GM18909 (cell line): ENCODE results near the gene CLDN14.

Experiments
- ATAC-seq: cut with Tn5 transposase; IDR thresholded peaks from one replicate; pipeline ENCODE4 v1.9.1; 2021; ENCODE audit warnings: mild to moderate bottlenecking; ENCODE audit not compliant: unreplicated experiment, poor library complexity

Gene CLDN14

DNA sequence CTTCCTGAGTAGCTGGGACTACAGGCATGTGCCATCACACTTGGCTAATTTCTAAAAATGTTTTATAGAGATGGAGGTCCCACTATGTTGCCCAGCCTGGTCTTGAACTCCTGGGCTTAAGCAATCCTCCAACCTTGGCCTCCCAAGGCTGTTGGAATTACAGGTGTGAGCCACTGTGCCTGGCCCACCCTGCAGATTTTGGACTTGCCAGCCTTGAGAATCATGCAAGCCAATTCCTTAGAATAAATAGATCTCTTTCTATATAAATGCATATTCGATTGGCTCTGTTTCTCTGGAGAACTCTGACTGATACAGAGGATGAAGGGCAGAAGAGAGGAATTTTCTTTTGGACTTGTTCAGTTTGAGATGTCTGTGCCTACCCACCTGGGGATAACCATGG is 6.7 kb downstream of the CLDN14 start:
- ATAC-seq: no peak

DNA sequence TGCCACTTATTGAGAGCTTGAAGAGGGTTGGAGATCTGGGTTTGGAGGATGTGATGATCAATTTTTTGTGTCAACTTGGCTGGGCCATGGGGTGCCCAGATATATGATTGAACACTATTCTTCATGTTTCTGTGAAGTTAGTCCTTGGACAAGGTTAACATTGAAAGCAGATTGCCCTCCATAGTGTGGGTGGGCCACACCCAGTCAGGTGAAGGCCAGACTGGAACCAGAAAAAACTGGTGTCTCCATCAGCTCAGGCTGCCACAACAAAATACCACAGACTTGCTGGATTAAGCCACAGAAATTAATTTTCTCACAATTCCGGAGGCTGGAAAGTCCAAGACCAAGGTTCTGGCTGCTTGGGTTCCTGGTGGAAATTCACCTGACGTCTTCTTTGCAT is 7.5 kb downstream of the CLDN14 start:
- ATAC-seq: no peak

DNA sequence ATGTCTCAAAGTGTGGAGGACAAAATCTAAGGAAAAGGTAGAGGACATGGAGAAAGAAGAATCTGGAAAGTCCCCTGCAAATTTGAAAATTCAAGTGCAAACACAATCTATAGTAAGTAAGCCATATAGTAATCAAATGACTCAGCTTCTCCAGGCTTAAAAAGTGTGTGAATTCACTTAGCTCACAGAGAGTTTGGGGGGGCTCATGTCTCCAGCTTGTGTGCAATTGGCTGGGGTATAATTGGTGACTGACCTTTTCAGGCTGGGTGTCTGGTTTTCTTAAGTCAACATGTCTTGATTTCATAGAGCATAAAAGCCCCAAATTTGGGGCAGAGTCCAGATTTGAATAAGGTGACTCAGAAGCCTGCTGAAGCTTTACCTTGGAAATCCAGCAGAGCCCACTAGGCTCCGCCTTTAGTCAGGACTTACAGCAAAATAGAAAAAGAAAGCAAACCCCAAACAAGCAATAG is 8.6 kb downstream of the CLDN14 start:
- ATAC-seq: peak; percentile 52

DNA sequence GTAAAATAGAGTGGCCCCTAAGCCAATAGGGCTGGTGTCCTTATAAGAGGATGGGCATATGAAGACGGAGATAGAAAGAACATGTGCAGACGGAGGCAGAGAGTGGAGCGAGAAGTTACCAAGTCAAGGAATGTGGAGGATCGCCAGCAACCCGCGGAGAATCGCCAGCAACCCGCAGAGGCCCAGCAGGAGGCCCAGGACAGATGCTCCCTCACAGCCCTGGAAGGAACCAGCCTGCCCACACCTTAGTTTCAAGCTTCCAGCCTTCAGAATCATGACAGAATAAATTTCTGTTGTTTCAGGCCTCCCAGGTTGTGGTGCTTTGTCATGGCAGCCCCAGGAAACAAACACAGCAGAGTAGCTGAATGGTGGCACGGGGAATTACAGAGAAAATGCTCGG is 9.6 kb downstream of the CLDN14 start:
- no peak for ATAC-seq

DNA sequence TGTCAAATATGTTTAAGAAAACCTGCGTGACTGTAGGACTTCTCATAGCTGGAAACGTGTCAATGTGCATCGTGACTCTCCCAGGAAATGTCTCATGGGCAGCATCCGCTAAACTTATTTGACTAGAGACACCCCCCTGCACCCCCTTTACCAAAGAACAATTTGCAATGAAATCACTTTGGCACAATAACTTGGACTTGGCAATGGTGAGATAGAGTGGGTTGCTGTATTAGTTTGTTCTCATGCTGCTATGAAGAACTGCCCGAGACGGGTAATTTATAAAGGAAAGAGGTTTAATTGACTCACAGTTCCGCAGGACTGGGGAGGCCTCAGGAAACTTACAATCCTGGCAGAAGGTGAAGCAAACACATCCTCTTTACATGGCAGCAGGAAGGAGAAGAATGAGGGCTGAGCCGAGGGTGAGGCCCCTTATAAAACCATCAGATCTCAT is 13.8 kb downstream of the CLDN14 start:
- no peak for ATAC-seq

GRCh38 chr21:36465478-36465877 is 14.4 kb downstream of the CLDN14 start:
- no peak for ATAC-seq

- ATAC-seq: no peak
Observed at GRCh38 chr21:36464590-36464989, 15.3 kb downstream of the CLDN14 start.

GRCh38 chr21:36463991-36464390 is 15.9 kb downstream of the CLDN14 start:
- no peak for ATAC-seq

GRCh38 chr21:36463204-36463603 is 16.7 kb downstream of the CLDN14 start:
- no peak for ATAC-seq

DNA sequence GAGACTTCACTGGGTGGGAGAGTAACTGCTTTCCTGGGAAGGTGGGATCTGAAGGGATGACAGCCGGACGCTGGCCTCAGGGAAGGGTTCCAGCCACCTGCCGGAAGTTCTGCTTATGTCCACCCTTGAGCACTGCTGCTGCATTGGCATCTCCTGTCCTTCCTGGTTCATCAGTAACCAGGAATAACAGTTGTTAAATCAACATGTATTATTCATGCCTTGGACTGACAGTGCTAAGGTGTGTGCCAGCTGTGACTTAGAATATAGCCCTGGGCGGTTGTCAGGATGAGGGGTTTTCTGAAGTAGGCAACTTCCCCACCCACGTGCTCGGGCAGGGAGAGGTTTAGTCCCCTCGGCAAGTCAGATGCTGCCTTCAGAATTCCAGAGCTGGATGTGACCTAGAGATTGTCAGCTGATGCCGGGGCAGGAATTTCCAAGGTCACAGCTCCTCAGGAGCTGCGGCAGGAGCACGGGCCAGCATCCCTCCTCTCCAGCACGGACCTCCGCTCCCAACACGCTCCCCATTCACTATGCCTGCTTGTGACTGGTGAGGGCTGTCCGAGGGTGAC is 17.9 kb downstream of the CLDN14 start:
- no peak for ATAC-seq

DNA sequence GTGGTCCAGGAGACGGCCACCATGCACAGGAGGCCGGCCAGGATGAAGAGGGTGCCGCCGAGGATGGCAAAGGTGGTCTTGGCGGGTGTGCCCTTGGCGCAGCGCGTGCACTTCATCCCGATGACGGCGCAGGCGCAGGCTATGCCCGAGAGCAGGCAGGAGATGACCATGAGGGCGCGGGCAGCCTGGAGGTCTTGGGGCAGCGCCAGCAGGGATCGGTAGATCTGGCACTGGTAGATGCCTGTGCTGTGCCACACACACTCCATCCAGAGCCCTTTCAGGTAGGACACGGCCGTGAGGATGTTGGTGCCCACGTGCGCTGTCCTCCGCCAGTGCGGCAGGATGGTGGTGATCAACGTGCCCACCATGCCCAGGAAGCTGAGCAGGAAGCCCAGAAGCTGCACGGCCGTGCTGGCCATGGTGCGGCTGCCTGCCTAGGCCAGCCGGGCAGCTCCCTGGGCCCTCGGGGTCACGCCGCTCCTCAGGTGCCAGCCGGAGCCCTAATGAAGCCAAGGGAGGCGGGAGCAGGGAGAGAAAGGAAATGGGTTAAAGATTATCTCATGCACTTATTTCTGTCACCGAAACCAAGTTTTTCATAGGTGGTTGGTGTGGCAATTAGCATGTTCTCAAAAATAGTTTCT is 18.5 kb downstream of the CLDN14 start:
- ATAC-seq: no peak

- no peak for ATAC-seq
Observed at GRCh38 chr21:36460866-36461265, 19.1 kb downstream of the CLDN14 start.

GRCh38 chr21:36459098-36459497 is 20.8 kb downstream of the CLDN14 start:
- no peak for ATAC-seq

- no peak for ATAC-seq
Observed at GRCh38 chr21:36456729-36457414, 23.1 kb downstream of the CLDN14 start.

- no peak for ATAC-seq
Observed at GRCh38 chr21:36454706-36455105, 25.2 kb downstream of the CLDN14 start.

- no peak for ATAC-seq
Observed at GRCh38 chr21:36454093-36454531, 25.8 kb downstream of the CLDN14 start.

GRCh38 chr21:36452281-36452825 is 27.6 kb downstream of the CLDN14 start:
- ATAC-seq: no peak

DNA sequence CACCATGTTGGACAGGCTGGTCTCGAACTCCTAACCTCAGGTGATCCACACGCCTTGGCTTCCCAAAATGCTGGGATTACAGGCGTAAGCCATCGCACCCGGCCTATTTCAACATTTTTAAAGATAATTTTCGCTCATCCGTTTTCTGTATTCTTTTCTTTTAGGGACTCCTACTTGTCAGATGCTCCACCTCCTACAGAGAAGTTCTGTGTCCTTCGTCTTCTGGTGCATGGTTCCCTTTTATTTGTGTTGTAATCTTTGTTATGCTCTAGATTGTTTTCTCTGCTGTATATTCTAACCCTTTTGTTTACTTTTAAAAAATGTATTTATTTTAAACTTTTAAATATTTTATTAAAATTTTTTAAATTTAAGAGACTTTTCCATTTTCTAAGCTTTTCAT is 28.4 kb downstream of the CLDN14 start:
- ATAC-seq: no peak

DNA sequence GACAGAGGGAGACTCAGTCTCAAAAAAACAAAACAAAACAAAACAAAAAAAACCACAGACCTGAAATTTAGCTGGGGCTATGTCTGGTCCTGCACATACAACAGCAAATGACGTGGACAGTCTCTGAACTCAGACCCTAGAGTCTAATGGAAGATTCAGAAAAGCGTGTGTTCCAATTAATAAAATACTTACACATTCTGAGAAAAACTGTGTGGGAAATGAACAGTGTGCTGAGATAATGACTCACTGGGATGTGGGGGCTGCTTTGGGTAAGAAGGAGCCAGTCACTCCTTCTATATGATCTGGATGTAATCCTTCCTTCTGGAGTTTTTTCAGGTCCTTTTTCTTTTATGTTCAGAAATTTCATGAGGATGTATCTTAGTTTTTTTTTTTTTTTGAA is 29.4 kb downstream of the CLDN14 start:
- no peak for ATAC-seq

GRCh38 chr21:36446301-36446700 is 33.6 kb downstream of the CLDN14 start:
- no peak for ATAC-seq

DNA sequence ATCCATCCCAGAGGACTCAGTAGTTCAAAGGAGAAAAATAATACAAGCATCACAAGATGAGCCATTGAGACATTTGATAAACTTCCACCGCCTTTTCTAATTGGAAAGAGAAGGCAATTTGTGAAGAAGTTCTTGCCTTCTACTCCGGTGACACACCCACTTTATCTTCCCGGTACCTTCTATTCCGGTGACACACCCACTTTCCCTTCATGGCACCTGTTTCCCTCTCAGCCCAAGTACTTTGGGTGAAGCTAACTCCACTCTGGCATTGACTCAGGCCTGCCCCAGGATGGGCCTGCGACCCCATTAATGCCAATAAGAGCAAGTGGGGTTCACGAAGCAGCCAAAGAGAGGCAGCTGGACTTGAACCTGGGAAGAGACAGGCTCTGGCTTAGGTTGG is 38.2 kb downstream of the CLDN14 start:
- ATAC-seq: no peak
